Measurements from ENCODE around the gene COL5A1. TPM values are rescaled to one million over a fixed set of nuclear protein-coding genes. Genes with fewer than 3 reads are reported as not detected.
A peak's percentile ranks its signal among the peaks of the same experiment; 100 is the strongest.

The COL5A1 gene
- total RNA-seq, 6 experiments from 2014 or later: 196 to 308 (median 225) TPM

DNA sequence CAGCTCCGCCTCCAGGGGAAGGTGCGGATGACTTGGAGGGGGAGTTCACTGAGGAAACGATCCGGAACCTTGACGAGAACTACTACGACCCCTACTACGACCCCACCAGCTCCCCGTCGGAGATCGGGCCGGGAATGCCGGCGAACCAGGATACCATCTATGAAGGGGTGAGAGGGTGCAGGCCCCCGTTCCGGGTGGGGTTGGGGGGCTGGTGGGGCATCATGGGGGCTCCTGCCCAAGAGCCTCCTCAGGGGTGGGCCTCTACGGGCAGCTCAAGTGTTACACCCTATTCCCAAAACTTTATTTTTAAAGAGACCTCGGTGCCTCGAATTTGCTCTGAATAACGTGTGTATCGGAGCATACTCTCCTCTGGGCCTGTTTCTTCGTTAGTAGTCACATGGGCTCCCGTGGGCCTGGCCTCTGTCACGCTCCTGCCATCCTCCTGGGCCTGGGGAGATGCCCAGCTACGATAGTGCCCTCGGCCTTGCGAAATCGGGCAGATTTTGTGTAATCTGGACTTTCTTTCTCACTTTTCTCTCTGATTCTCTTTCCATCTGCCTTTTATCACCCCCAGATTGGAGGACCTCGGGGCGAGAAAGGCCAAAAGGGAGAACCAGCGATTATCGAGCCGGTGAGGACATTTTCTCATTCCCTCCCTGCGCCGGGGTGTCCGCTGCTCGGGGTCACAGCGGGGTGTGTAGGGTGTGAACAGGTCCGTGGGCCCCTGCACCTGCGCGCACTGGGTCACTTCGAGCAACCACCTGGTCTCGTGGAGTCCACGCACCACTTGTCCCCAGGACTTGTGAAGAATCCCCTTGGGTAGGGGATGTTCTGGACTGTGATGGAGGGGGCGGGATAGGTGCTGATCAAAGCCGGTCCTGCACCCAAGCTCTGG is 90.1 kb downstream of the COL5A1 start:
- Mint-ChIP-seq H3K4me1 (ENCODE audit: low read depth) (peaks cover 16% of the 10 kb centered on the region), H3K4me3 (no peak overlapping the region), H3K27me3 (ENCODE audit: insufficient read depth) (peaks cover 41% of the 10 kb centered on the region), H3K27ac (no peak overlapping the region), H3K36me3 (ENCODE audit: low read depth) (peaks cover 36% of the 10 kb centered on the region), H3K9me3 (no peaks in the 10 kb centered on the region)
- TF ChIP-seq, protein P1, sequence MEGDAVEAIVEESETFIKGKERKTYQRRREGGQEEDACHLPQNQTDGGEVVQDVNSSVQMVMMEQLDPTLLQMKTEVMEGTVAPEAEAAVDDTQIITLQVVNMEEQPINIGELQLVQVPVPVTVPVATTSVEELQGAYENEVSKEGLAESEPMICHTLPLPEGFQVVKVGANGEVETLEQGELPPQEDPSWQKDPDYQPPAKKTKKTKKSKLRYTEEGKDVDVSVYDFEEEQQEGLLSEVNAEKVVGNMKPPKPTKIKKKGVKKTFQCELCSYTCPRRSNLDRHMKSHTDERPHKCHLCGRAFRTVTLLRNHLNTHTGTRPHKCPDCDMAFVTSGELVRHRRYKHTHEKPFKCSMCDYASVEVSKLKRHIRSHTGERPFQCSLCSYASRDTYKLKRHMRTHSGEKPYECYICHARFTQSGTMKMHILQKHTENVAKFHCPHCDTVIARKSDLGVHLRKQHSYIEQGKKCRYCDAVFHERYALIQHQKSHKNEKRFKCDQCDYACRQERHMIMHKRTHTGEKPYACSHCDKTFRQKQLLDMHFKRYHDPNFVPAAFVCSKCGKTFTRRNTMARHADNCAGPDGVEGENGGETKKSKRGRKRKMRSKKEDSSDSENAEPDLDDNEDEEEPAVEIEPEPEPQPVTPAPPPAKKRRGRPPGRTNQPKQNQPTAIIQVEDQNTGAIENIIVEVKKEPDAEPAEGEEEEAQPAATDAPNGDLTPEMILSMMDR (IDR thresholded peaks at IDR 0.05): no peak
- DNase-seq: no peak

DNA sequence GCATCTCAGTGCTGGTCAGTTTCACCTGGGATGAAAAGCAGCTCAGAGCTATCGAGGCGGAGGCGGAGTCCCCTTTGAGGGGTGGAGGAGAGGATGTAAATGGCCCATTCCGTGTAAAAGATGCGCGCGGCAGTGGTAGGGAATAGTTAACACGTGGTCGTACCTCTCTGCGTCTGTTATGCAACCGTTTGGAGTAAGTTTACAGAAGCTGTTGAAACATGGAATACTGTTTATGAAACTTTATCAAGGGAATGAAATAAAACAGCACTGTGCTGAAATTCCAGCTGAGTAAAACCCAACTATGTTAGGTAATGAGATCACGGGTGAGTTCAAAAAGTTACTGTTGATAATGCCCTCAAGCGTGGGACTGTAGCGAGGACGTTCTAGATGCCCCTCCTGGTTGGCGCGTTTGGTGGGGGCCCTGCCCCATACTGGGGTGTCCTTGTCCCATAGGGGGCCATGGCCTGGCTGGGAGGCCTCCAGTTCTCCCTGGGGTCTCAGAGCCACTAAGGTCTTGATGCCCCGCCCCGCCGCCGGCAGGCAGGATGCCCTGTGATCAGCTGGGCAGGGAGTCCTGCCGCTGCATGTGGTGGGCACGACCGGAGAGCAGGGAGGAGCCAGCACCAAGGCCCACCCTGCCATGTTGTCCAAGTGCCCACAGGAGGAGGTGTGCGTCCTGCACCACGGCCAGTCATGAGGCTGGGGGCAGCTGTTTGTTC is 90.9 kb downstream of the COL5A1 start:
- peaks cover 16% of the 10 kb centered on the region for H3K4me1 Mint-ChIP-seq (ENCODE audit: low read depth)
- DNase-seq: no peak
- H3K36me3 Mint-ChIP-seq (ENCODE audit: low read depth): peaks cover 33% of the 10 kb centered on the region
- TF ChIP-seq, protein P1 (IDR thresholded peaks at IDR 0.05): no peak
- no peak overlapping the region for H3K27ac Mint-ChIP-seq
- H3K9me3 Mint-ChIP-seq: no peaks in the 10 kb centered on the region
- no peak overlapping the region for H3K4me3 Mint-ChIP-seq
- peaks cover 45% of the 10 kb centered on the region for H3K27me3 Mint-ChIP-seq (ENCODE audit: insufficient read depth)

DNA sequence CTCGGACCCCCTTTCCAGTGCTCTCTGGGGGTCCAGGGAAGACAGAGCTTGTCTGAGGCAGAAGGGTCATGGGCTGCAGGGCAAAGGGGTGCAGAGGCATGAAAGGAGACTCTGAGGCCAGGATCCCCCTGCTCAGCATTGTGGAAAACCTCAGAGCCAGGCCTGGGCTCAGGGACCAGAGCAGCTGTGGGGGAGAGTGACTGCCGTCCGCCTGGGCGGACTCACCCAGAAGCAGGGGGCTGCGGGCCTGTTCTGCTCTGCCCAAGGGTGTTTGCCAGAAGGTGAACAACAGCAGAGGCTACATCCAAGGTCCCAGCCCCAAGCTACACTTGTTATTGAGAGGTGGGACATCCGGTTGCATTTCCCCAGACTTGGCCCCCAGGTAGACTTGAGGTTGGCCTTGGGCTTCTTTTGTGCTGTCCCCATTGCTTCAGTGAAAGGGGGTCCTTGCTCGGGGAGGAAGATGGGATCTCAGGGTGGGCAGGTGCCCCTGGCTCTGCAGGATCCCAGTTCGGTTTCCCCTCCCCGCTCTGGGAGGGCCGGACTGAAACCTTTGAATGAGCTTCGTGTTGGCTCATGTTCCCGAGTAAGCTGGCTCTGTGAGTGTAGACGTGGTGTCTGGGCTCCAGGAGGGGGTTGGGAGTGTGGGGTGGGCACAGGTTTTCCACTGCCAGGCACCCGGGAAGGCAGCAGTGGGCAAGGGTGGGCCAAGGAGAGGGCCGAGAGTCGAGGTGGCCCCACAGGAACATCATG is 92.1 kb downstream of the COL5A1 start:
- Mint-ChIP-seq H3K36me3 (ENCODE audit: low read depth) (peaks cover 24% of the 10 kb centered on the region), H3K4me3 (no peak overlapping the region; the same call in 1 of the 2 replicates), H3K9me3 (no peaks in the 10 kb centered on the region; the same call in 1 of the 2 replicates), H3K27me3 (ENCODE audit: insufficient read depth) (peaks cover 41% of the 10 kb centered on the region), H3K4me1 (ENCODE audit: low read depth) (peaks cover 16% of the 10 kb centered on the region), H3K27ac (peak overlapping the region; percentile 72)
- TF ChIP-seq, protein P1 (IDR thresholded peaks at IDR 0.05): no peak
- DNase-seq: no peak

DNA sequence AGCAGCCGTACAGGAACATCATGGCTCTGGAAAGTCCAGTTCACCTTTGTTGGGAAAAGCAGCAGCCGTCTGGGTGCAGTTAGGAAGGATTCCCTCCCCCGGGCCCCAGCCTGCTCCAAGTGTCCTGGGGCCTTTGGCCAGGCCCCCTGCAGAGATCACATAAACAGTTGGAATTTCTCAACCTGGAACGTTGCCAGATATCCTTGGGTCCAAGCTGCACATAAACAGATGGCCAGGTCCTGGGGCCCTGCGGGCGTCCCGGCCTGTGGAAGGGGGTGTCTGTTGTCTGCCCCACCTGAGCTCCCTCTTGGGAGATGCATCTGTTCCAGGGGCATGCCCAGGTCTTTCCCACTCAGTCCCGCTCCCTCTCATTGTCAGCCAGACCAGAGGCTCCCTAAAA is 92.7 kb downstream of the COL5A1 start:
- TF ChIP-seq, protein P1 (IDR thresholded peaks at IDR 0.05): no peak
- Mint-ChIP-seq H3K36me3 (ENCODE audit: low read depth) (peaks cover 24% of the 10 kb centered on the region), H3K4me1 (ENCODE audit: low read depth) (peaks cover 16% of the 10 kb centered on the region), H3K27me3 (ENCODE audit: insufficient read depth) (peaks cover 38% of the 10 kb centered on the region), H3K4me3 (no peak overlapping the region; the same call in 1 of the 2 replicates), H3K9me3 (no peaks in the 10 kb centered on the region; the same call in 1 of the 2 replicates), H3K27ac (peak overlapping the region; percentile 72)
- DNase-seq: peak; percentile 27
